ENCODE results near the gene SRBD1. TPM values are rescaled to one million over a fixed set of nuclear protein-coding genes. Genes with fewer than 3 reads are reported as not detected.

The SRBD1 gene
- total and polyA plus RNA-seq, 2 experiments from 2014 or later, result 27.4 to 46.3 TPM

- no peak overlapping the region for H3K4me2 ChIP-seq
- no peaks in the 10 kb centered on the region for H4K20me1 ChIP-seq (replicated peaks; ENCODE audit: insufficient read depth)
- ATAC-seq (no peak), DNase-seq (ENCODE audit: low spot score) (no peak)
- no peaks in the 10 kb centered on the region for H3K27me3 ChIP-seq (ENCODE audit: insufficient read depth)
- no peak overlapping the region for H3K27ac Mint-ChIP-seq
- H2AFZ ChIP-seq, result no peak overlapping the region
- H3K36me3 ChIP-seq (ENCODE audit: insufficient read depth), result no peaks in the 10 kb centered on the region
- no peak overlapping the region for H3K27ac ChIP-seq (ENCODE audit: low read depth)
- H3K4me3 Mint-ChIP-seq, result no peak overlapping the region
- peaks cover 35% of the 10 kb centered on the region for H3K4me1 Mint-ChIP-seq
- H3K9me2 ChIP-seq (ENCODE audit: insufficient read depth), result no peaks in the 10 kb centered on the region
- H3K4me3 ChIP-seq, result no peak overlapping the region
- peaks cover 23% of the 10 kb centered on the region for H3K79me2 ChIP-seq (replicated peaks; ENCODE audit: insufficient read depth)
- no peaks in the 10 kb centered on the region for H3K36me3 Mint-ChIP-seq (ENCODE audit: low read depth)
- TF ChIP-seq ETS1 (IDR thresholded peaks at IDR 0.05) (no peak), ZNF462 (CRISPR knock-in tag; IDR thresholded peaks at IDR 0.05) (no peak), EZH2phosphoT487 (IDR thresholded peaks at IDR 0.05; ENCODE audit: unreplicated experiment) (no peak), EZH2 (IDR thresholded peaks at IDR 0.05; ENCODE audit: low read depth, unreplicated experiment) (no peak), CTCF (conservative IDR thresholded peaks at IDR 0.05; ENCODE audit: low read depth in 2 of 2) (no peak), REST (IDR thresholded peaks at IDR 0.05; ENCODE audit: unreplicated experiment) (no peak), STAT1 (IDR thresholded peaks at IDR 0.05; ENCODE audit: unreplicated experiment) (no peak), NANOG (IDR thresholded peaks at IDR 0.05; ENCODE audit: borderline replicate concordance) (no peak), ZNF114 (CRISPR knock-in tag; IDR thresholded peaks at IDR 0.05) (no peak), POLR2AphosphoS5 (IDR thresholded peaks at IDR 0.05; ENCODE audit: low read depth) (no peak), ZNF331 (CRISPR knock-in tag; IDR thresholded peaks at IDR 0.05; ENCODE audit: low read depth) (no peak), CREB1 (CRISPR knock-in tag; IDR thresholded peaks at IDR 0.05; ENCODE audit: low read depth) (no peak), JUNB (IDR thresholded peaks at IDR 0.05; ENCODE audit: unreplicated experiment) (no peak)
- H3K9me3 Mint-ChIP-seq, result no peaks in the 10 kb centered on the region
- peaks cover 9% of the 10 kb centered on the region for H3K27me3 Mint-ChIP-seq (ENCODE audit: insufficient read depth, low read depth, poor library complexity)
- no peaks in the 10 kb centered on the region for H3K4me1 ChIP-seq (ENCODE audit: insufficient read depth)
- no peaks in the 10 kb centered on the region for H3F3A ChIP-seq (replicated peaks; ENCODE audit: low read depth)
Observed at GRCh38 chr2:45612731-45613130, 1.7 kb upstream of the SRBD1 start.
